ENCODE results near the gene NUMBL. TPM values are rescaled to one million over a fixed set of nuclear protein-coding genes. Genes with fewer than 3 reads are reported as not detected.

NUMBL gene
- total and polyA plus RNA-seq, 2 of the 13 experiments (the other 11 are each of a cell fraction or from before 2014, with no cell fraction given), result 0.49 to 2.3 TPM

DNA sequence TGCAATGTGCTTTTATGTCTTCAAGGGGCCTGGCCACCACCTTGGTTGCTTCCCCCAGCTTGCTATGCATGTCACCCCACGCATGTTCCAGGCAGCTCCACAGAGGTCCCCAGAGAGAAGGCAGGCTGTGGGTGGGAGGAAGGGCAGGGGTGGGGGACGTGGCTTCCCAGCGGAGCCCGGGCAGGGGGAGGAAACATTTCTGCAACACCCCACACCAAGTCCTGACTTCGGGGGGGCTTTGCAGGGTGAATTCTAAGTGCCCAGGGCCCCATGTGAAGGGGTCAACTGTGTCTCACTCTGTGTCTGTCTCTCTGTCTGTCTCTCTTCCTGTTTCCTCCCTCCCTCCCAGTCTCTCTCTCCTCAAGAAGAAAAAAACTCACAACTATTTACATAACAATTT is 49.7 kb downstream of the NUMBL start (continued):
- TF ChIP-seq ZNF34 (CRISPR knock-in tag; IDR thresholded peaks at IDR 0.05; ENCODE audit: borderline replicate concordance) (no peak), ZNF891 (CRISPR knock-in tag; IDR thresholded peaks at IDR 0.05) (no peak), ZNF850 (CRISPR knock-in tag; conservative IDR thresholded peaks at IDR 0.05) (no peak), ZNF709 (CRISPR knock-in tag; IDR thresholded peaks at IDR 0.05) (no peak), IKZF1 (IDR thresholded peaks at IDR 0.05) (no peak), ZFP36L1 (CRISPR knock-in tag; IDR thresholded peaks at IDR 0.05) (no peak)
- TF ChIP-seq, protein P1, sequence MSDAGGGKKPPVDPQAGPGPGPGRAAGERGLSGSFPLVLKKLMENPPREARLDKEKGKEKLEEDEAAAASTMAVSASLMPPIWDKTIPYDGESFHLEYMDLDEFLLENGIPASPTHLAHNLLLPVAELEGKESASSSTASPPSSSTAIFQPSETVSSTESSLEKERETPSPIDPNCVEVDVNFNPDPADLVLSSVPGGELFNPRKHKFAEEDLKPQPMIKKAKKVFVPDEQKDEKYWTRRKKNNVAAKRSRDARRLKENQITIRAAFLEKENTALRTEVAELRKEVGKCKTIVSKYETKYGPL (CRISPR knock-in tag; IDR thresholded peaks at IDR 0.05), result no peak

DNA sequence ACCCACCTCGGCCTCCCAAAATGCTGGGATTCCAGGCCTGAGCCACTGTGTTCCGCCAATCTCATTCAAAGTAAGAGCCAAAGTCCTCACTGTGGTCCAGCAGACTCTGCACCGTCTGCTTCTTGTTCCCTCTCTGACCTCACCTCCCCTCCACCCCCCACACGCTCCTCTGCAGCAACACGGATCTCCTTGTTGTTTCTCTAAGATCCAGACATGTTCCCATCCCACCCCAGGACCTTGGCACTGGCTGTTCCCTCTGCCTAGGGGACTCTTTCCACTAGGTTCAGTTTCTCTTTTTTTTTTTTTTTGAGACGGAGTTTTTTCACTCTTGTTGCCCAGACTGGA is 50.8 kb downstream of the NUMBL start:
- ATAC-seq, result no peak
- no peak for DNase-seq (ENCODE audit: low spot score)
- H4K20me1 ChIP-seq (ENCODE audit: insufficient read depth, low read length), result no peaks in the 10 kb centered on the region
- H3K4me2 ChIP-seq (ENCODE audit: low read depth, low read length), result no peak overlapping the region
- no peak for FAIRE-seq
- ChIA-PET POLR2A (no interaction called here), CTCF (ENCODE audit: low intra/inter-chr PET ratio, low total read pairs) (no interaction called here)
- peaks cover 2 to 16% of the 10 kb centered on the region in 2 experiments; a peak in 1 of 5 replicates for H3K27me3 ChIP-seq (ENCODE audit: control insufficient read depth in 1 of 2, insufficient read depth in 2 of 2, low read length in 2 of 2)
- 8% methylated on average over 6 of the region's 6 CpGs for whole genome bisulfite sequencing (ENCODE audit: low lambda C conversion rate)
- H3K4me1 ChIP-seq (ENCODE audit: insufficient read depth, low read length), result no peaks in the 10 kb centered on the region
- no peak overlapping the region for H3K4me3 ChIP-seq (replicated peaks in 1 of 3; ENCODE audit: insufficient read depth in 1 of 3, low read depth in 2 of 3, low read length in 3 of 3)
- BruUV-seq (replicated peaks), result no TSS peak
- H3K9ac ChIP-seq (ENCODE audit: insufficient read depth, low read depth, low read length), result no peak overlapping the region
- TF ChIP-seq, protein P2, sequence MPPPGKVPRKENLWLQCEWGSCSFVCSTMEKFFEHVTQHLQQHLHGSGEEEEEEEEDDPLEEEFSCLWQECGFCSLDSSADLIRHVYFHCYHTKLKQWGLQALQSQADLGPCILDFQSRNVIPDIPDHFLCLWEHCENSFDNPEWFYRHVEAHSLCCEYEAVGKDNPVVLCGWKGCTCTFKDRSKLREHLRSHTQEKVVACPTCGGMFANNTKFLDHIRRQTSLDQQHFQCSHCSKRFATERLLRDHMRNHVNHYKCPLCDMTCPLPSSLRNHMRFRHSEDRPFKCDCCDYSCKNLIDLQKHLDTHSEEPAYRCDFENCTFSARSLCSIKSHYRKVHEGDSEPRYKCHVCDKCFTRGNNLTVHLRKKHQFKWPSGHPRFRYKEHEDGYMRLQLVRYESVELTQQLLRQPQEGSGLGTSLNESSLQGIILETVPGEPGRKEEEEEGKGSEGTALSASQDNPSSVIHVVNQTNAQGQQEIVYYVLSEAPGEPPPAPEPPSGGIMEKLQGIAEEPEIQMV (CRISPR knock-in tag; IDR thresholded peaks at IDR 0.05; ENCODE audit: low read depth), result peak; percentile 84; the same call in 1 of the 2 replicates
- no peak for TF ChIP-seq SMARCE1 (IDR thresholded peaks at IDR 0.05; ENCODE audit: borderline replicate concordance)
- TF ChIP-seq ZBTB1 (CRISPR knock-in tag; IDR thresholded peaks at IDR 0.05; ENCODE audit: borderline replicate concordance), result no peak
- no peak for TF ChIP-seq REPIN1 (CRISPR knock-in tag; IDR thresholded peaks at IDR 0.05; ENCODE audit: borderline replicate concordance, low read depth)
- no peak for TF ChIP-seq ZBTB8A (CRISPR knock-in tag; IDR thresholded peaks at IDR 0.05; ENCODE audit: borderline replicate concordance, low read depth)
- TF ChIP-seq HNRNPK (IDR thresholded peaks at IDR 0.05; ENCODE audit: low read depth, low read length, poor library complexity, severe bottlenecking), result no peak
- TF ChIP-seq, protein P3, sequence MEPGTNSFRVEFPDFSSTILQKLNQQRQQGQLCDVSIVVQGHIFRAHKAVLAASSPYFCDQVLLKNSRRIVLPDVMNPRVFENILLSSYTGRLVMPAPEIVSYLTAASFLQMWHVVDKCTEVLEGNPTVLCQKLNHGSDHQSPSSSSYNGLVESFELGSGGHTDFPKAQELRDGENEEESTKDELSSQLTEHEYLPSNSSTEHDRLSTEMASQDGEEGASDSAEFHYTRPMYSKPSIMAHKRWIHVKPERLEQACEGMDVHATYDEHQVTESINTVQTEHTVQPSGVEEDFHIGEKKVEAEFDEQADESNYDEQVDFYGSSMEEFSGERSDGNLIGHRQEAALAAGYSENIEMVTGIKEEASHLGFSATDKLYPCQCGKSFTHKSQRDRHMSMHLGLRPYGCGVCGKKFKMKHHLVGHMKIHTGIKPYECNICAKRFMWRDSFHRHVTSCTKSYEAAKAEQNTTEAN (CRISPR knock-in tag; conservative IDR thresholded peaks at IDR 0.05), result no peak
- no peaks in the 10 kb centered on the region for H3K79me2 ChIP-seq (ENCODE audit: insufficient read depth, low read length)
- H2AFZ ChIP-seq (ENCODE audit: low read length), result no peak overlapping the region
- intact Hi-C loops (cut with micrococcal nuclease; ENCODE audit: unreplicated experiment), result loop anchor here (10.0 kb wide), 1 partner anchor 95 kb away; no protein-coding TSS in a partner anchor
- H3K36me3 ChIP-seq (replicated peaks in 1 of 2; ENCODE audit: control insufficient read depth in 1 of 2, insufficient read depth in 2 of 2, low read length in 2 of 2), result no peaks in the 10 kb centered on the region
- no peaks in the 10 kb centered on the region for H3K9me3 ChIP-seq (ENCODE audit: low read length)
- in situ Hi-C loops (cut with HindIII; ENCODE audit: extremely low pct_ligation_motif_present, low pct_unique_long_range_greater_than_20kb), result no loop called here
- no peak overlapping the region for H3K27ac ChIP-seq (ENCODE audit: extremely low read length, insufficient read depth, low read length)

All from HepG2 (cell line).